ENCODE data around the gene NFIX.

- TF ChIP-seq CTCF (conservative IDR thresholded peaks at IDR 0.05 in 1 of 2, IDR thresholded peaks at IDR 0.05 in 1 of 2; ENCODE audit: extremely low read depth in 1 of 2, insufficient read depth in 1 of 2, low read depth in 1 of 2, low read length in 2 of 2) (no peak), EZH2 (IDR thresholded peaks at IDR 0.05; ENCODE audit: borderline replicate concordance, low read length) (no peak)
These were observed 49.7 kb upstream of the NFIX start, which contains the start of gene RAD23A for GRCh38 chr19:12945479-12946091.
